ENCODE results near the gene SLC8A1.

The SLC8A1 gene

GRCh38 chr2:40419364-40419762 lies 32.5 kb downstream of the SLC8A1 start:
- no peak for DNase-seq

- DNase-seq, result no peak
Observed at GRCh38 chr2:40418614-40419363, 33.1 kb downstream of the SLC8A1 start.

- no peak for DNase-seq
Observed at GRCh38 chr2:40416486-40416885, 35.4 kb downstream of the SLC8A1 start.

GRCh38 chr2:40415391-40415790 lies 36.5 kb downstream of the SLC8A1 start:
- no peak for DNase-seq

GRCh38 chr2:40412456-40412855 lies 39.4 kb downstream of the SLC8A1 start:
- no peak for DNase-seq

- DNase-seq, result no peak
Observed at GRCh38 chr2:40410695-40411094, 41.2 kb downstream of the SLC8A1 start.

GRCh38 chr2:40409734-40410133 lies 42.2 kb downstream of the SLC8A1 start:
- no peak for DNase-seq

GRCh38 chr2:40406485-40407289 lies 45.2 kb downstream of the SLC8A1 start:
- no peak for DNase-seq

GRCh38 chr2:40405465-40405864 lies 46.4 kb downstream of the SLC8A1 start:
- no peak for DNase-seq

GRCh38 chr2:40404517-40404916 lies 47.4 kb downstream of the SLC8A1 start:
- DNase-seq, result no peak

- no peak for DNase-seq
Observed at GRCh38 chr2:40403233-40403836, 48.6 kb downstream of the SLC8A1 start.

GRCh38 chr2:40401896-40402295 lies 50.0 kb downstream of the SLC8A1 start:
- no peak for DNase-seq

- DNase-seq, result no peak
Observed at GRCh38 chr2:40400336-40400953, 51.4 kb downstream of the SLC8A1 start.

- no peak for DNase-seq
Observed at GRCh38 chr2:40397765-40398164, 54.1 kb downstream of the SLC8A1 start.

GRCh38 chr2:40396124-40396523 lies 55.8 kb downstream of the SLC8A1 start:
- no peak for DNase-seq

- DNase-seq, result no peak
Observed at GRCh38 chr2:40395169-40396073, 56.5 kb downstream of the SLC8A1 start.

- DNase-seq, result no peak
Observed at GRCh38 chr2:40394597-40394996, 57.3 kb downstream of the SLC8A1 start.

- no peak for DNase-seq
Observed at GRCh38 chr2:40394031-40394430, 57.9 kb downstream of the SLC8A1 start.

- no peak for DNase-seq
Observed at GRCh38 chr2:40388161-40388560, 63.7 kb downstream of the SLC8A1 start.

GRCh38 chr2:40386177-40386576 lies 65.7 kb downstream of the SLC8A1 start:
- no peak for DNase-seq

- no peak for DNase-seq
Observed at GRCh38 chr2:40384714-40385113, 67.2 kb downstream of the SLC8A1 start.

- DNase-seq, result no peak
Observed at GRCh38 chr2:40384233-40384632, 67.7 kb downstream of the SLC8A1 start.
